Activated naive CD4-positive, alpha-beta T cell treated with anti-CD3 and anti-CD28 coated beads, Interleukin-2, amount 10 ng/mL, durations not matched to agents 7 days and 5 days (primary cell): ENCODE data around the gene WNT1.

Source experiments
- CTCF ChIA-PET: fragments of 350-600 bp; sonication (Branson Sonifier 250); formaldehyde crosslinking; loops from one replicate; lab custom pipeline; 2021; ENCODE audit warnings: antibody characterized with exemption; lab: Charles Lee
- DNase-seq: peaks from one replicate; pipeline ENCODE4 v3.0.0-alpha.2; 2020
- H3K27ac Mint-ChIP-seq: one replicate; pipeline ENCODE4 v1.8.0; 2021; ENCODE audit warnings: mild to moderate bottlenecking, moderate library complexity, mixed read lengths
- H3K27me3 Mint-ChIP-seq: one replicate; pipeline ENCODE4 v1.8.0; 2021; ENCODE audit warnings: mild to moderate bottlenecking, mixed read lengths
- H3K36me3 Mint-ChIP-seq: one replicate; pipeline ENCODE4 v1.8.0; 2021; ENCODE audit warnings: mixed read lengths
- H3K4me1 Mint-ChIP-seq: one replicate; pipeline ENCODE4 v1.8.0; 2021; ENCODE audit warnings: mixed read lengths
- H3K4me3 Mint-ChIP-seq: one replicate; pipeline ENCODE4 v1.8.0; 2021; ENCODE audit warnings: mild to moderate bottlenecking, moderate library complexity, mixed read lengths
- H3K9me3 Mint-ChIP-seq: one replicate; pipeline ENCODE4 v1.8.0; 2021; ENCODE audit warnings: mixed read lengths

Gene WNT1

GRCh38 chr12:49024543-49024942 lies 46.4 kb downstream of the WNT1 start:
- no peak for DNase-seq
- peaks cover 5% of the 10 kb centered on the region for H3K4me1 Mint-ChIP-seq
- H3K27me3 Mint-ChIP-seq, result no peaks in the 10 kb centered on the region
- CTCF ChIA-PET, result interaction anchor here (0.7 to 1.3 kb wide), 3 partner anchors 9 to 32 kb away, joined by 4 to 5 read pairs (median 4); no protein-coding TSS in a partner anchor
- H3K27ac Mint-ChIP-seq, result no peak overlapping the region
- peaks cover 54% of the 10 kb centered on the region for H3K36me3 Mint-ChIP-seq
- no peaks in the 10 kb centered on the region for H3K9me3 Mint-ChIP-seq
- no peak overlapping the region for H3K4me3 Mint-ChIP-seq

DNA sequence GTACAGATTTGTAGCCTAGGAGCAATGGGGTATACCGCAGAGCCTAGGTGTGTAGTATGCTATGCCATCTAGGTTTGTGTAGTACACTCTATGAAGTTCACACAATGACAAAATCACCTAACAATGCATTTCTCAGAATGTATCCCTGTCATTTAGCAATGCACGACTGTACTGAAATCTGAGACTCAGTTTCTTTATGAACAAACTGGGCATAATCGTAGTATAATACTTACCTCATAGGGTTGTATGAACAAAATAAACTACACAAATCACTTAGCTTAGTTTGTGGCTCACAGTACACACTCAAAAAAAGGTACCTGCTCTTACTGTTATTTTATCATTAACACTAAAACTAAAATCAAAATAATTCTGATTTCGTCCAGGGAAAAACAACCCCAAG lies 47.3 kb downstream of the WNT1 start:
- no peak overlapping the region for H3K4me3 Mint-ChIP-seq
- CTCF ChIA-PET, result interaction anchor here (1.2 to 1.3 kb wide), 2 partner anchors 18 to 33 kb away, joined by 4 to 5 read pairs; no protein-coding TSS in a partner anchor
- peaks cover 4% of the 10 kb centered on the region for H3K4me1 Mint-ChIP-seq
- no peaks in the 10 kb centered on the region for H3K9me3 Mint-ChIP-seq
- H3K27me3 Mint-ChIP-seq, result no peaks in the 10 kb centered on the region
- no peak overlapping the region for H3K27ac Mint-ChIP-seq
- H3K36me3 Mint-ChIP-seq, result peaks cover 50% of the 10 kb centered on the region
- DNase-seq, result no peak

- Mint-ChIP-seq H3K4me3 (no peak overlapping the region), H3K36me3 (peaks cover 45% of the 10 kb centered on the region), H3K27me3 (no peaks in the 10 kb centered on the region), H3K9me3 (no peaks in the 10 kb centered on the region), H3K4me1 (peaks cover 4% of the 10 kb centered on the region), H3K27ac (no peak overlapping the region)
- no peak for DNase-seq
- CTCF ChIA-PET, result no interaction called here
Observed at GRCh38 chr12:49026101-49026500, 48.0 kb downstream of the WNT1 start.

GRCh38 chr12:49026678-49027480 lies 48.8 kb downstream of the WNT1 start:
- CTCF ChIA-PET, result interaction anchor here (0.8 to 2.2 kb wide), 3 partner anchors 15 to 19 kb away, joined by 3 to 7 read pairs (median 5); no protein-coding TSS in a partner anchor
- no peak overlapping the region for H3K4me3 Mint-ChIP-seq
- H3K27me3 Mint-ChIP-seq, result no peaks in the 10 kb centered on the region
- no peak for DNase-seq
- no peak overlapping the region for H3K27ac Mint-ChIP-seq
- peaks cover 43% of the 10 kb centered on the region for H3K36me3 Mint-ChIP-seq
- H3K9me3 Mint-ChIP-seq, result no peaks in the 10 kb centered on the region
- peaks cover 4% of the 10 kb centered on the region for H3K4me1 Mint-ChIP-seq

DNA sequence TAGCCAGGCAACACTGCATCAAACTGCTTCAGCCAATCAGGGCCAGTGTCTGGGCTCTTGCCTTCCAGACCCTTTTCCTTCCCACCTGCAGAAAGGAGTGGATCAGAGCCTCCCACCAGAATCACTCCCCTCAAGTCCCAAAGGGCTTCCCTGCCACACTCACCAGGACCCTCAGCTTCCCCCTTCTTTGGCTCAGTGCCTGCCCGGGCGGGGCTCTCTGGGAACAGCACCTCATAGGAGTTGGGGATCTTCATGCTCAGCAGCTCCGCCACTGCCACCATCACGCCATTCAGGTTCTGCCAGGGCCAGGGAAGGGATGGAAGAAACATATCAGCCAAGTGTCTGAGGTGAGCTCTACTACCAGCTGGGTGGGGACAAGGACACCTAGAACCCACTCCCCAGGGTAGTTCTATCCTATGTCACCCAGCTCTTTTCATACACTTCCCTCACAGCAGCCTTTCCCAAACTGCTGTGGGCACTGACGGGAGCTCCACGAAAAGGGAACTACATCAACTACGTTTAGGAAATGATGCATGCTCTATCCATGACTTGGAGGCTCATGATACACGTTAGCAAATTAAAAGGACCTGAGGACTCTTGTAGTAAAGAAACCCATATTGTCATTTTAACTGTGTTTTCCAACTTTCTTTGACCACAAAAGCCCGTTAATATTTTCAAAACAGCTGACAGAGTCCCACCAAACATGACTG lies 49.9 kb downstream of the WNT1 start:
- Mint-ChIP-seq H3K36me3 (peaks cover 45% of the 10 kb centered on the region), H3K4me3 (no peak overlapping the region), H3K9me3 (no peaks in the 10 kb centered on the region), H3K27ac (peak overlapping the region; percentile 24), H3K4me1 (peaks cover 4% of the 10 kb centered on the region), H3K27me3 (no peaks in the 10 kb centered on the region)
- no peak for DNase-seq
- CTCF ChIA-PET, result interaction anchor here (0.6 to 2.2 kb wide), 3 partner anchors 16 to 32 kb away, joined by 3 to 7 read pairs (median 5); no protein-coding TSS in a partner anchor

GRCh38 chr12:49028666-49029275 lies 50.6 kb downstream of the WNT1 start:
- Mint-ChIP-seq H3K9me3 (no peaks in the 10 kb centered on the region), H3K27me3 (no peaks in the 10 kb centered on the region), H3K36me3 (peaks cover 42% of the 10 kb centered on the region), H3K27ac (no peak overlapping the region), H3K4me3 (no peak overlapping the region), H3K4me1 (peaks cover 4% of the 10 kb centered on the region)
- no peak for DNase-seq
- CTCF ChIA-PET, result interaction anchor here (2.2 to 2.4 kb wide), 2 partner anchors 15 to 17 kb away, joined by 5 to 22 read pairs; no protein-coding TSS in a partner anchor

GRCh38 chr12:49030119-49030518 lies 52.0 kb downstream of the WNT1 start:
- Mint-ChIP-seq H3K9me3 (no peaks in the 10 kb centered on the region), H3K36me3 (peaks cover 46% of the 10 kb centered on the region), H3K27ac (no peak overlapping the region), H3K27me3 (no peaks in the 10 kb centered on the region), H3K4me3 (no peak overlapping the region), H3K4me1 (peaks cover 4% of the 10 kb centered on the region)
- CTCF ChIA-PET, result interaction anchor here (0.6 to 2.4 kb wide), 5 partner anchors 10 to 16 kb away, joined by 3 to 22 read pairs (median 4); no protein-coding TSS in a partner anchor
- no peak for DNase-seq

DNA sequence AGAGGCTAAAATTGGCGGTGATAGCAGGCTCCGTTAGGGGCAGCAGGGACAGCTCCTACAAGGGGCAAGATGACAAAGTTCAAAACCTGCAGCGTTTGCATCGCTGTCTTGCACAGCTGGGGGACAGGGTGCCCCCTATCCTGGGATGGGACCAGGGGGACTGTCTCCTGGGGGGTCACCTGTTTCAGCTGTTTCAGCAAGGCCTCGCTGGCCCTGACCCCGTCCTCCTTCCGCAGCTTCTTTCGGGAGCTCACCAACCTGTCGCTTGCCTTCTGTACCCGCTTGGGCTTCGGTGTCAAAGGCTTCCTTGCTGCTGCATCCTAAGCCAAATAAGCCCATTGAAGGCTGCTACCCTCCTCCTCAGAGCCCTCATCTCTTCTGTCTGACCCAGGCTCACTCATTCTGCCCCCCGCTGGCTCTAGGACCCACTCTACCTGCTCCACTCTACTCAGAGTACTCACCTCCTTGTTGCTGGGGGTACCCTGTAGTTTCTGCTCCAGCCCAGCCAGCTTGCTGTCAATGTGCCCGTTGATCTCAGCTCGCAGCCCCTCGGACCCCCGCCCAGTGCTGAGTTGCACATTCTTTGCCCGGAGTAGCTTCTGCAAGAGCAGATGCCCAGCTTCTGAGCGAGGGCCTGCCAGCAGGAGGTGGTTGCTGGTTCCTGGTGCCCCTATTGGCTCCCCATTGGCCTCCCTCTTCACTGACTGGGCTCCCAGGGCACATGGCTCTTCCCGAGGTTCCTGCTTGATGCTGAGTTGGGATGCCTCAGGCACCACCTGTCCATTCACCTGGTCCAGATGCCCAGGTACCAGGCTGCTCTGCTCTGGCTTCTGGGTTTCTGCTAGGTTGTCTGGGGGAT lies 52.8 kb downstream of the WNT1 start:
- DNase-seq, result no peak
- H3K4me1 Mint-ChIP-seq, result peaks cover 4% of the 10 kb centered on the region
- H3K4me3 Mint-ChIP-seq, result no peak overlapping the region
- H3K27ac Mint-ChIP-seq, result peak overlapping the region; percentile 37
- peaks cover 45% of the 10 kb centered on the region for H3K36me3 Mint-ChIP-seq
- no peaks in the 10 kb centered on the region for H3K9me3 Mint-ChIP-seq
- CTCF ChIA-PET, result interaction anchor here (0.7 to 2.4 kb wide), 4 partner anchors 10 to 13 kb away, joined by 3 to 22 read pairs (median 6); no protein-coding TSS in a partner anchor
- no peaks in the 10 kb centered on the region for H3K27me3 Mint-ChIP-seq

DNA sequence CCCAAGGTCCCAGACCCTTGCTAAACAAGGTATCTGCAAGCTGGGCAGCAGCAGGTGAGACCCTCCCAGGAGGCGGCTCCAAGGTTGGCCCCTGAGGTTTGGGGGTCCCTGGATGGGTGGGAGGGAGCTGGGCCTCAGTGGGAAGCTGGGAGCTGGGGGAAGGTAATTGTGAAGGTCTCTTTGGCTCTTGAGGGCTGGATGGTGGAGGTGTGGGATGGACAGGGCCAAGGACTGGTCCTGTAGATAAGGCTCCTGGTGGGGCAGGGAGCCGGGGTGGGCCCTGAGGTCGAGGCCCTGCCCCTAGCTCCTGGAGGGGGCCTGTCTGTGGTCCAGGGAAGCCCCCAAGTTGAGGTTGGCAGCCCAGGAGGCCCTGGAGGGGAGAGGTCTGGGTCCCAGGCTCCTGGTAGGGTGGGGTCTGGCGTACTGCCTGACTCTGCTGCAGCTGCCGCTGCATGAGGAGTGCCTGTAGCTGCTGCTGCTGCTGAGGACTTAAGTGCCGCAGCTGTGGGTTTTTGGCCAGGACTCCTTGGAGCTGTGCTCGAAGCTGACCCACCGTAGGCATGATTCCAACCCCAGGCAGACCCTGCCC lies 53.5 kb downstream of the WNT1 start:
- Mint-ChIP-seq H3K36me3 (peaks cover 43% of the 10 kb centered on the region), H3K9me3 (no peaks in the 10 kb centered on the region), H3K4me3 (no peak overlapping the region), H3K4me1 (peaks cover 4% of the 10 kb centered on the region), H3K27me3 (no peaks in the 10 kb centered on the region), H3K27ac (no peak overlapping the region)
- CTCF ChIA-PET, result interaction anchor here (2.0 kb wide), 1 partner anchor 10 kb away, joined by 5 read pairs; no protein-coding TSS in a partner anchor
- no peak for DNase-seq
